HCT116 (cell line): ENCODE data around the gene ZNF782. TPM values are rescaled to one million over a fixed set of nuclear protein-coding genes. Genes with fewer than 3 reads are reported as not detected.

ENCODE experiments used
- ATAC-seq: fragments of 200-7000 bp; cut with Tn5 transposase; 2 replicates; pipeline ENCODE4 v1.9.1; 2020; ENCODE audit warnings: mild to moderate bottlenecking, moderate library complexity
- BruUV-seq: library from RNA; stranded (reverse); fragments of 400-500 nt; replicated peaks from 2 replicates; lab custom pipeline; 2021; lab: Mats Ljungman, UMichigan
- CTCF ChIA-PET: fragments of 300-600 bp; sonication (Branson Sonifier 250); formaldehyde crosslinking; loops from one replicate; lab custom pipeline; 2021; ENCODE audit warnings: antibody characterized with exemption; lab: Charles Lee
- POLR2A ChIA-PET: fragments of 300-600, 350-600 bp; sonication (Branson Sonifier 250); formaldehyde crosslinking; loops from one replicate; lab custom pipeline; 2021; ENCODE audit warnings: antibody characterized with exemption; lab: Charles Lee
- RAD21 ChIA-PET, 2 experiments: fragments of 300-600 bp; sonication (Branson Sonifier 250); formaldehyde crosslinking; loops; one replicate each; lab custom pipeline; 2023; ENCODE audit warnings: low total read pairs in 2 of 2; ENCODE audit not compliant: uncharacterized antibody in 2 of 2, unreplicated experiment in 2 of 2, low non-redundant PET in 1 of 2; lab: Charles Lee
- DNase-seq: peaks from one replicate; pipeline ENCODE4 v3.0.0-alpha.2; 2010; ENCODE audit warnings: low read depth, low spot score
- H2AFZ ChIP-seq: fragments of 200-600 bp; shearing (Covaris generic), sonication (generic); 2 replicates; pipeline ENCODE4 v1.6.1; 2017; ENCODE audit warnings: low read depth, mixed run types, mixed read lengths, antibody characterized with exemption, low read length; ENCODE audit not compliant: poor library complexity, severe bottlenecking
- H3K27ac ChIP-seq: 2 replicates; pipeline ENCODE4 v1.5.1; 2012; ENCODE audit warnings: low read depth, low read length
- H3K27me3 ChIP-seq: fragments of 200-600 bp; sonication (generic); 2 replicates; pipeline ENCODE4 v1.6.1; 2016; ENCODE audit warnings: mixed run types, low read length, mixed read lengths; ENCODE audit not compliant: insufficient read depth
- H3K36me3 ChIP-seq, 2 experiments: fragments of 200-500 bp in 1 of 2; fragments of 200-600 bp in 1 of 2; sonication (Bioruptor generic) in 1 of 2; sonication (generic) in 1 of 2; 2 replicates each; pipeline versions ENCODE4 v1.5.1 to v1.6.1; 2014 to 2016; ENCODE audit warnings: low read length in 2 of 2, inconsistent platforms in 1 of 2, mixed read lengths in 1 of 2, mixed run types in 1 of 2; ENCODE audit not compliant: insufficient read depth in 2 of 2, control insufficient read depth in 1 of 2
- H3K4me1 ChIP-seq, 2 experiments: fragments of 200-600 bp in 1 of 2; sonication (generic) in 1 of 2; 2 replicates each; pipeline versions ENCODE4 v1.5.1 to v1.6.1; 2012 to 2017; ENCODE audit warnings: low read length in 2 of 2, inconsistent platforms in 1 of 2, mild to moderate bottlenecking in 1 of 2, mixed read lengths in 1 of 2, mixed run types in 1 of 2, moderate library complexity in 1 of 2; ENCODE audit not compliant: insufficient read depth in 2 of 2, control insufficient read depth in 1 of 2
- H3K4me2 ChIP-seq: fragments of 200-600 bp; sonication (generic); 2 replicates; pipeline ENCODE4 v1.6.1; 2017; ENCODE audit warnings: mixed run types, low read length, mixed read lengths
- H3K4me3 ChIP-seq, 2 experiments: fragments of 200-600 bp in 1 of 2; sonication (generic) in 1 of 2; replicated peaks in 1 of 2; 2 replicates each; pipeline ENCODE4 v1.5.1; 2011 to 2016; ENCODE audit warnings: low read length in 2 of 2, control low read depth in 1 of 2, low read depth in 1 of 2, mild to moderate bottlenecking in 1 of 2, mixed read lengths in 1 of 2, mixed run types in 1 of 2
- H3K79me2 ChIP-seq: fragments of 200-600 bp; sonication (generic); 2 replicates; pipeline ENCODE4 v1.6.1; 2017; ENCODE audit warnings: mild to moderate bottlenecking, mixed run types, low read length, moderate library complexity, mixed read lengths; ENCODE audit not compliant: insufficient read depth
- H3K9ac ChIP-seq: fragments of 200-600 bp; sonication (generic); 2 replicates; pipeline ENCODE4 v1.6.1; 2016; ENCODE audit warnings: low read length, mixed read lengths
- H3K9me2 ChIP-seq: fragments of 200-600 bp; sonication (generic), shearing (Covaris generic); 2 replicates; pipeline ENCODE4 v1.6.1; 2017; ENCODE audit warnings: mixed run types, mild to moderate bottlenecking, moderate library complexity; ENCODE audit not compliant: insufficient read depth
- H3K9me3 ChIP-seq, 2 experiments: fragments of 200-500 bp in 1 of 2; fragments of 200-600 bp in 1 of 2; sonication (Bioruptor generic) in 1 of 2; sonication (generic) in 1 of 2; 2 replicates each; pipeline ENCODE4 v1.6.1; 2014 to 2017; ENCODE audit warnings: low read length in 2 of 2, mixed read lengths in 2 of 2, inconsistent platforms in 1 of 2, low read depth in 1 of 2, mild to moderate bottlenecking in 1 of 2, mixed run types in 1 of 2, moderate library complexity in 1 of 2; ENCODE audit not compliant: control insufficient read depth in 1 of 2, insufficient read depth in 1 of 2
- H4K20me1 ChIP-seq: fragments of 200-600 bp; sonication (generic), shearing (Covaris generic); 2 replicates; pipeline ENCODE4 v1.6.1; 2017; ENCODE audit warnings: mixed run types, mild to moderate bottlenecking, moderate library complexity; ENCODE audit not compliant: insufficient read depth
- ATF3 ChIP-seq: IDR thresholded peaks from 2 replicates; pipeline ENCODE4 v1.6.1; 2012
- CBX3 ChIP-seq: IDR thresholded peaks from 2 replicates; pipeline ENCODE4 v1.6.1; 2012; ENCODE audit warnings: low read depth
- CEBPB ChIP-seq: IDR thresholded peaks from 2 replicates; pipeline ENCODE4 v1.6.1; 2012; ENCODE audit warnings: low read depth
- CTCF ChIP-seq, 3 experiments: fragments of 200-600 bp in 1 of 3; sonication (generic) in 1 of 3; IDR thresholded peaks in 2 of 3; conservative IDR thresholded peaks in 1 of 3; 2 replicates each; pipeline ENCODE4 v1.5.1; 2012 to 2017; ENCODE audit warnings: low read depth in 2 of 3, low read length in 2 of 3, antibody characterized with exemption in 1 of 3, borderline replicate concordance in 1 of 3, control low read depth in 1 of 3, mild to moderate bottlenecking in 1 of 3, mixed read lengths in 1 of 3, mixed run types in 1 of 3, moderate library complexity in 1 of 3; ENCODE audit not compliant: insufficient read depth in 1 of 3
- EZH2 ChIP-seq: fragments of 200-600 bp; sonication (generic); IDR thresholded peaks from 2 replicates; pipeline ENCODE4 v1.6.1; 2017; ENCODE audit warnings: antibody characterized with exemption, mixed run types
- EZH2phosphoT487 ChIP-seq: fragments of 200-600 bp; IDR thresholded peaks from 2 replicates; pipeline ENCODE4 v1.6.1; 2018; ENCODE audit warnings: antibody characterized with exemption, borderline replicate concordance
- FOSL1 ChIP-seq: IDR thresholded peaks from 2 replicates; pipeline ENCODE4 v1.6.1; 2012; ENCODE audit warnings: low read depth
- JUND ChIP-seq: IDR thresholded peaks from 2 replicates; pipeline ENCODE4 v1.6.1; 2012
- MAX ChIP-seq: IDR thresholded peaks from 2 replicates; pipeline ENCODE4 v1.6.1; 2012
- REST ChIP-seq: IDR thresholded peaks from 2 replicates; pipeline ENCODE4 v1.6.1; 2012; ENCODE audit warnings: low read depth
- SIN3A ChIP-seq: IDR thresholded peaks from 2 replicates; pipeline ENCODE4 v1.6.1; 2012; ENCODE audit warnings: low read depth
- SP1 ChIP-seq: IDR thresholded peaks from 2 replicates; pipeline ENCODE4 v1.6.1; 2012; ENCODE audit warnings: low read depth
- SRF ChIP-seq: IDR thresholded peaks from 2 replicates; pipeline ENCODE4 v1.6.1; 2012; ENCODE audit warnings: low read depth
- YY1 ChIP-seq: IDR thresholded peaks from 2 replicates; pipeline ENCODE4 v1.6.1; 2011; ENCODE audit warnings: low read length, low read depth, moderate library complexity, mild to moderate bottlenecking; ENCODE audit not compliant: insufficient replicate concordance; ENCODE audit errors: extremely low read depth
- ZBTB33 ChIP-seq: IDR thresholded peaks from 2 replicates; pipeline ENCODE4 v1.6.1; 2011; ENCODE audit warnings: mild to moderate bottlenecking, low read length, moderate library complexity; ENCODE audit not compliant: insufficient replicate concordance; ENCODE audit errors: extremely low read depth
- ZFX ChIP-seq: fragments of 450-650 bp; IDR thresholded peaks from 2 replicates; pipeline ENCODE4 v1.6.1; 2017
- ZNF274 ChIP-seq: fragments of 200-500 bp; sonication (Bioruptor generic); IDR thresholded peaks from 2 replicates; pipeline ENCODE4 v1.6.1; 2014; ENCODE audit warnings: mild to moderate bottlenecking, low read depth, low read length, inconsistent platforms
- intact Hi-C: fragments of 100-400 bp; cut with micrococcal nuclease; formaldehyde crosslinking; loops from 2 replicates; pipeline ENCODE4 v1.10.0; 2022
- total RNA-seq: library from RNA; stranded (reverse); gene quantifications from one replicate; pipeline ENCODE4 v1.2.1, GENCODE V29; 2021; ENCODE audit not compliant: unreplicated experiment

Gene ZNF782
- total RNA-seq, 1 experiment from 2014 or later: 3.7 TPM

- no peaks in the 10 kb centered on the region for H3K27me3 ChIP-seq
- no TSS peak for BruUV-seq
- DNase-seq (no peak), ATAC-seq (no peak)
- H3K4me2 ChIP-seq: no peak overlapping the region
- CTCF ChIA-PET: no interaction called here
- RAD21 ChIA-PET: no interaction called here
- no peak overlapping the region for H3K27ac ChIP-seq
- no peaks in the 10 kb centered on the region for H3K36me3 ChIP-seq
- POLR2A ChIA-PET: no interaction called here
- no peak overlapping the region for H3K4me3 ChIP-seq
- no peaks in the 10 kb centered on the region for H3K9me2 ChIP-seq
- no peak overlapping the region for H3K9ac ChIP-seq
- intact Hi-C loops: loop anchor here (5.0 kb wide), 1 partner anchor 230 kb away; no protein-coding TSS in a partner anchor
- H3K9me3 ChIP-seq: no peaks in the 10 kb centered on the region
- TF ChIP-seq SIN3A: no peak
- TF ChIP-seq EZH2: no peak
- TF ChIP-seq ZBTB33: no peak
- TF ChIP-seq YY1: no peak
- no peak for TF ChIP-seq ZFX
- no peak for TF ChIP-seq SRF
- TF ChIP-seq FOSL1: no peak
- no peak for TF ChIP-seq MAX
- TF ChIP-seq CBX3: no peak
- no peak for TF ChIP-seq REST
- no peak for TF ChIP-seq EZH2phosphoT487
- no peak for TF ChIP-seq CEBPB
- TF ChIP-seq ATF3: no peak
- no peak for TF ChIP-seq JUND
- no peak for TF ChIP-seq CTCF (IDR thresholded peaks at IDR 0.05 in 2 of 3, conservative IDR thresholded peaks at IDR 0.05 in 1 of 3; ENCODE audit: borderline replicate concordance in 1 of 3, insufficient read depth in 1 of 3, low read depth in 2 of 3, low read length in 2 of 3)
- no peak for TF ChIP-seq SP1
- no peak for TF ChIP-seq ZNF274
- H3K79me2 ChIP-seq: no peaks in the 10 kb centered on the region
- peaks cover 3 to 26% of the 10 kb centered on the region in 2 experiments; a peak in 3 of 4 replicates for H3K4me1 ChIP-seq
- no peaks in the 10 kb centered on the region for H4K20me1 ChIP-seq
- no peak overlapping the region for H2AFZ ChIP-seq
Observed at GRCh38 chr9:96877269-96877668, 23.0 kb upstream of the ZNF782 start.
